BLaER1 (cell line): ENCODE data around the gene ZNF32.

Experiments
- H3K27ac ChIP-seq: shearing (Covaris generic); formaldehyde crosslinking; 2 replicates; pipeline ENCODE4 v1.8.1; 2022
- H3K27me3 ChIP-seq: shearing (Covaris generic); formaldehyde crosslinking; 2 replicates; pipeline ENCODE4 v1.8.1; 2022
- H3K36me3 ChIP-seq: shearing (Covaris generic); formaldehyde crosslinking; 2 replicates; pipeline ENCODE4 v1.8.1; 2022
- H3K4me1 ChIP-seq: shearing (Covaris generic); formaldehyde crosslinking; 2 replicates; pipeline ENCODE4 v1.8.1; 2022
- H3K4me2 ChIP-seq: shearing (Covaris generic); formaldehyde crosslinking; 2 replicates; pipeline ENCODE4 v1.8.1; 2022
- H3K4me3 ChIP-seq: shearing (Covaris generic); formaldehyde crosslinking; 2 replicates; pipeline ENCODE4 v1.8.1; 2022
- H3K9ac ChIP-seq: shearing (Covaris generic); formaldehyde crosslinking; 2 replicates; pipeline ENCODE4 v1.8.1; 2022
- H3K9me3 ChIP-seq: shearing (Covaris generic); formaldehyde crosslinking; 2 replicates; pipeline ENCODE4 v1.8.1; 2022
- H4K20me1 ChIP-seq: shearing (Covaris generic); formaldehyde crosslinking; 2 replicates; pipeline ENCODE4 v1.8.1; 2022
- Cebpa-rat ChIP-seq: shearing (Covaris generic); IDR thresholded peaks from 2 replicates; pipeline ENCODE4 v1.8.1; 2022

The ZNF32 gene, protein sequence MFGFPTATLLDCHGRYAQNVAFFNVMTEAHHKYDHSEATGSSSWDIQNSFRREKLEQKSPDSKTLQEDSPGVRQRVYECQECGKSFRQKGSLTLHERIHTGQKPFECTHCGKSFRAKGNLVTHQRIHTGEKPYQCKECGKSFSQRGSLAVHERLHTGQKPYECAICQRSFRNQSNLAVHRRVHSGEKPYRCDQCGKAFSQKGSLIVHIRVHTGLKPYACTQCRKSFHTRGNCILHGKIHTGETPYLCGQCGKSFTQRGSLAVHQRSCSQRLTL

DNA sequence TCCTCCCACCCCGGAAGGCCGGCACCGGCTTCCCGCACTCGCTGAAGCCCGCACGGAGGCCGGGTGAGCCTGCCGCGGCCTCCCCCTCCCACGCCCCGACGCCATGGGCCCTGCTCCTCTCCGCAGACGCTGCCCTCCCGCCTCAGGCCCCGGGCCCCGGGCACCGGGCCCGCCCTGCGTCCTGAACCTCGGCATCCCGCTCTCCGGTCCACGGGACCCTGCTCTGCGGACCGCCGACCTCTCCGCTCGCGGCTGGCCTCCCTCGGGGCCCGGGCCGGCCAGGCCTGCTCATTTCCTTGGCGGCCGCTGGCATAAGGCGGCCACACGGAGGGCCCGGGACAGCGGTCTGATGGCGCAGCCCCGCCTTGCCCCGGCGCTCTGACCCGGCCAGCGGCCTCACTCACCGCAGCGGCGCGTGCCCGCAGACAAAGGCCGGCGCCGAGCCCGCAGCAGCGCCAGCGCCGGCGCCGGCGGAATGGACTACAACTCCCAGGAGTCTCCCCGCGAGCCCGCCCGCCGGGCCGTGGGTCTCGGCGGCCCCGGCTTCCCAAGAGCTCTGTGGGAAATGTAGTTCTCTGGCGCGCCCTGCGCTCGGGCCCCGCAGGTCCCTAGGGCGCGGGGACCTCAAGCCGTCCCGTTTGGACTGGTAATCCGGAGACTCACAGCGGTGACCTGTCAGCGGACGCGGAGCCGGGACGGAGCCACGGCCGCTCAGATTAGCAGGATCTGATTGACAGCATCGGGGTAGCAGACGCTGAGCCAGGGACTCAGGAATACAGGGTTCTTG lies at the start of gene ZNF32:
TSS of gene ZNF32 (minus strand) at position 484 of the 787 bp plus-strand sequence. CDS start 2,748 bp downstream, outside the sequence.
- H4K20me1 ChIP-seq, result no peaks in the 10 kb centered on the region
- no peak for TF ChIP-seq Cebpa-rat
- H3K27ac ChIP-seq, result peak within 1 kb of the TSS; percentile 100
- H3K4me2 ChIP-seq, result peak within 1 kb of the TSS; percentile 76
- peaks cover 7% of the 10 kb centered on the region; the same call in 1 of the 2 replicates for H3K27me3 ChIP-seq
- peaks cover 47% of the 10 kb centered on the region for H3K9me3 ChIP-seq
- peaks cover 14% of the 10 kb centered on the region for H3K4me1 ChIP-seq
- H3K36me3 ChIP-seq, result peaks cover 41% of the 10 kb centered on the region
- H3K9ac ChIP-seq, result peak within 1 kb of the TSS; percentile 99
- peak within 1 kb of the TSS; percentile 91 for H3K4me3 ChIP-seq

DNA sequence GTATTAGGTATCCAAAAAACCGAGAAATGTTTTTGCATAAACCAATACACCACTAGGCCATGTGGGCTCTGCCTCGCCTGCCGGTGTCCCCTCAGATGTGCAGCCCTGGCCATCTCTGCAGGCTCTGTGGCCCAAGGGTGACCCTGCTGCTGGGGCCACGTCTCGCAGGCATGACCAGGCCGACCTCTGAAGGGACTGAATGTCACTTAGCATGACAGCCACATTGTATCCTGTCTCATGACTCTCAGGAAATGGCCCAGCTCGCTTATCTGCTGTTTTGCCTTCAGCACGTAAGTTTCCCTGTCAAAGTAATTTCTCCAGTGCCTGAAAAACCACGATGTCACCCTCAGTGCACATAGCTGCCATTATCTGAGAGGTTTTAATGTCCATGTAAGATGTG lies 49.5 kb upstream of the ZNF32 start:
- H3K4me1 ChIP-seq, result peaks cover 48% of the 10 kb centered on the region
- peak overlapping the region; percentile 58 for H3K4me2 ChIP-seq
- H3K27ac ChIP-seq, result no peak overlapping the region
- no peak overlapping the region for H3K9ac ChIP-seq
- H3K9me3 ChIP-seq, result no peaks in the 10 kb centered on the region
- H3K36me3 ChIP-seq, result no peaks in the 10 kb centered on the region
- H4K20me1 ChIP-seq, result no peaks in the 10 kb centered on the region
- H3K4me3 ChIP-seq, result no peak overlapping the region
- H3K27me3 ChIP-seq, result no peaks in the 10 kb centered on the region
- no peak for TF ChIP-seq Cebpa-rat

DNA sequence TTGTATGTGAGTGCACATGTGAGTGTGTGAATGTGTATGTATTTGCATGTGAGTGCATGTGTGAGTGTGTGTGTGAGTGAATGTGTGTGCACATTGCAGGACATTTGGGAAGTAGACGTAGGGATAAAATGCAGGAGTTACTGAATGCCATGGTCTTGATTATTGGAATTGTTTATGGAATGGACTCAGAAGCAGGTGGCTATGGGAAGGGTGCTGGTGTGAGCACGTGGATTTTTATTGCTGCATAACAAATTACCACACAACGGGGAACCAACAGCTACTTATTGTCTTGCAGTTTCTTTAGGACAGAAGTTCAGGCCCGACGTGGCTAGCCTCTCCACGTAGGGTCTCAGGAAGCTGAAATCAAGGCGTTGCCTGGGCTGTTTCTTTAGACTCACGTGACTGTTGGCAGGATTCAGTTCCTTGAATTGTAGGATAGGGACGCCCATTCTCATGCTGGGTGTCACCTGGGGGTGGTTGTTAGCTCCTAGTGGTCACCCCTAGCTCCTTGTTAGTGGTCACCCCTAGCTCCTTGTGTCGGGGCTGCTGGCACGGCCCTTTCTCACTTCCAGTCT lies 48.3 kb upstream of the ZNF32 start:
- H3K4me2 ChIP-seq, result no peak overlapping the region
- H4K20me1 ChIP-seq, result no peaks in the 10 kb centered on the region
- H3K27me3 ChIP-seq, result no peaks in the 10 kb centered on the region
- no peak overlapping the region for H3K27ac ChIP-seq
- H3K36me3 ChIP-seq, result no peaks in the 10 kb centered on the region
- no peak overlapping the region for H3K9ac ChIP-seq
- peaks cover 48% of the 10 kb centered on the region for H3K4me1 ChIP-seq
- no peak overlapping the region for H3K4me3 ChIP-seq
- TF ChIP-seq Cebpa-rat, result no peak
- no peaks in the 10 kb centered on the region for H3K9me3 ChIP-seq

DNA sequence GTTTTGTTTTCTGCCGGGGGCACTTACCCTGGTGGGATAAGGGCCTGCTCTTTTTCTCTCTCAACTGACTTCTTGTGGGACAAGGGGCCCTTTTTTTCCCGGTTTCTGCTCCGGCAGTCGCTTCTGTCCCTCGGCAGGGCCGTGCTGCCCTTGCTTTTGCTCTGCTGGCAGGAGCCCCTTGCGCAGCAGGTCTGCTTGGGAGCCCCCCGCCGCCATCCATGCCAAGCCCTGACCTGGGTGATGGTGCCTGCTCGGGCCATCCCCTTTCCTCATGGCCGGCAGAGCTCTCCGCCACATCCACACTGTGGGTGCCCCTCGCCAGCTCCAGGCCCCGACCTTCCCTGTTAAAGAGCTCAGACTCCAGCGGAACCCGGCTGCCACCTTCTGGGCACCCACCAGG lies 47.0 kb upstream of the ZNF32 start:
- H3K4me1 ChIP-seq, result peaks cover 48% of the 10 kb centered on the region
- TF ChIP-seq Cebpa-rat, result no peak
- peak overlapping the region; percentile 70 for H3K27ac ChIP-seq
- no peak overlapping the region for H3K4me3 ChIP-seq
- peak overlapping the region; percentile 84 for H3K4me2 ChIP-seq
- H3K9me3 ChIP-seq, result no peaks in the 10 kb centered on the region
- no peaks in the 10 kb centered on the region for H3K27me3 ChIP-seq
- peak overlapping the region; percentile 41; the same call in 1 of the 2 replicates for H3K9ac ChIP-seq
- H4K20me1 ChIP-seq, result no peaks in the 10 kb centered on the region
- no peaks in the 10 kb centered on the region for H3K36me3 ChIP-seq

DNA sequence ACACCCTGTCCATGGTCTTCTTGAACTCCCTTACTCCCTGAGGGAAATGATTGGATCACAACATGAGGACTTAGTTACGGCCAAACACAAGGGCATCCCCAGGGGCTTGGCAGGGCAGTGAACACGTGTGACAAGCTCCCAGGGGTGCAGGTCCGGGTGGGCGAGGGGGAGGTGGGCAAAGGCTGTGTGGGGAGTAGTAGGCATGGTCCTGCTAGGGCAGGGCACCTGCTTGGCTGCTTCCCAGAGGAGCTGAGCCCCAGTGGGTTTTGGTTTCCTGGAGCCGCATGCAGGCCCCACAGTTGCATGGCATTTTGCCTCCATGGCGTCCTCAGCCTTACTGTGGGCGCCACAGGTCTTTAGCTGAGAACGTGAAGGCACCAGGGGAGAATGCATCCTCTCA lies 46.6 kb upstream of the ZNF32 start:
- H3K27me3 ChIP-seq, result no peaks in the 10 kb centered on the region
- peak overlapping the region; percentile 41; the same call in 1 of the 2 replicates for H3K9ac ChIP-seq
- no peaks in the 10 kb centered on the region for H3K9me3 ChIP-seq
- peaks cover 51% of the 10 kb centered on the region for H3K4me1 ChIP-seq
- peak overlapping the region; percentile 70 for H3K27ac ChIP-seq
- no peak overlapping the region for H3K4me3 ChIP-seq
- no peak for TF ChIP-seq Cebpa-rat
- no peaks in the 10 kb centered on the region for H3K36me3 ChIP-seq
- peak overlapping the region; percentile 84 for H3K4me2 ChIP-seq
- no peaks in the 10 kb centered on the region for H4K20me1 ChIP-seq

DNA sequence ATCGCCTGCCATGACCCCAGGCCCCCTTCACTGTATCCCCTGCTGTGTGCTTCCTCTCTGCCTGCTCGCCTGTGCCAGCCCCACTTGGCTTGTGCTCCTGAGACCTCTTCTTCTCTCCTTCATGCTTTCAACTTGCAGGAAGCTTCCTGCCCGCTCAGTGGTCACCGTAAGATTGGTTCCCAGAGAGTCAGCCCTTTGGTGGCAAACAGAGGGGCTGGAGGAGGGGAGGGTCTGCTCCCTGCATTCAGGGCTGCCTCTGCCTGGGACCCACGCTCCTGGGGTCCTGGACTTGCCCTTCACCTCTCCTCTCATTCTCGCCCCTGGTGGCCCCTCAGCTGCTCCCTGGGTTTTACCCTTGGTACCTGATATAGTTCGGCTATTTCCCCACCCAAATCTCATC lies 45.8 kb upstream of the ZNF32 start:
- Histone ChIP-seq H3K27ac (no peak overlapping the region), H3K9ac (no peak overlapping the region), H3K4me3 (no peak overlapping the region), H3K4me1 (peaks cover 57% of the 10 kb centered on the region), H3K4me2 (peak overlapping the region; percentile 84; the same call in 1 of the 2 replicates), H3K9me3 (no peaks in the 10 kb centered on the region), H3K27me3 (peaks cover 3% of the 10 kb centered on the region; the same call in 1 of the 2 replicates), H3K36me3 (no peaks in the 10 kb centered on the region), H4K20me1 (no peaks in the 10 kb centered on the region)
- no peak for TF ChIP-seq Cebpa-rat

DNA sequence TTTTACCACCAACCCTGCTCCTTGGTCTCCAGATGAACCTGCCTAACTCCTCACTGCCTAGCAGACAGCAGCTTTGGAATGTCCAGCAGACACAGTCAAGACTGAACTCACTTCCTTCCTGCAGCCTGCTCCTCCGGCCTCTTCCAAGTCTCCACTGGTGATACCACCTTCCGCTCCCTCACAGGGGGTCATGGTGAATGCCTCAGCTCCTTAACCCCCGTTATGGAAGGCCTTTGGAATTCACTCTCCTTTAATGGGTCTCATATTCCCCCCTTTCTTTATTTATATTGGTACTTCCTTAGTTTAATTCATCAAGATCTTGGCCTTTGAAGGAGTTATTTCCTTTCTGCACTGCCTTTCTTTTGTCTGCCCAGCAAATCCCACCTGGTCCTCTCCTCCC lies 44.9 kb upstream of the ZNF32 start:
- TF ChIP-seq Cebpa-rat, result no peak
- Histone ChIP-seq H3K4me1 (peaks cover 53% of the 10 kb centered on the region), H3K4me2 (no peak overlapping the region), H3K36me3 (no peaks in the 10 kb centered on the region), H3K9ac (no peak overlapping the region), H3K9me3 (no peaks in the 10 kb centered on the region), H3K4me3 (no peak overlapping the region), H4K20me1 (no peaks in the 10 kb centered on the region), H3K27ac (no peak overlapping the region), H3K27me3 (peaks cover 3% of the 10 kb centered on the region; the same call in 1 of the 2 replicates)

DNA sequence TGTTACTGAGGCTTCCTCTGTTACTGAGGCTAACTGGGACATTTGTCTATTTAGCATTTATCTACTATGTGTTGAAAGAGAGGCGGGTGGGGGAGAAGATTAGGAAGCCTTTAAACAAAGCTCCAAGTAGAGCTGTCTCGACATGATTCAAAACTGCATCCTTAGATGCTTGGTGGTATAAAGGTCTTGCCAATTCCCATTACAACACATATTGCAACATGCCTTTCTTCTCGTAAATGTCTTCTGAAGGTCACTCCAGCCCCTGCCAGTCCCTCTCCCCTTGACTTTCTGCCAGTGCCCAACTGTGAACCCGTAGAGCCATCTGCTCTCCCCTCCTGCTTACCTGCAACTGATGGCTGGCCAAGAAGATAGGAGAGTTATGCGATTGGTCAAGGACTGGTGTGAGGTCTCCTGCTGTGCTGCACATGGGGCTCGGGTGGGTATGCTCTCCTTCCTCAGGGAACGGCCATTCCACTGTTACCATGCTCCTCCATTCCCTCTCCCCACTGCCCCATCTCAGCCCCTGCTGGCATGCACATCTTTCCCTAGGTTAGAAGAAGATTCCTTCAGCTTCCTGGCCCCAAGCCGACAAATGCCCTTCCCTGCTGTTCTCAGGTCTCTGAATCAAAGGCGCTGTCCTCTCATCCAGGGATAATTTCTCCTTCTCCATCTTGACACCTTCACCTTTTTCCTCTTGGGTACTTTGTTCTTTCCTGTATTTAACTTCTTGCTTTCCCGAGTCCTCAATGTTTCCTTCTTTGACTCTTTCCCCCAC lies 43.6 kb upstream of the ZNF32 start:
- H3K36me3 ChIP-seq, result no peaks in the 10 kb centered on the region
- no peaks in the 10 kb centered on the region for H4K20me1 ChIP-seq
- peaks cover 39% of the 10 kb centered on the region for H3K4me1 ChIP-seq
- H3K9me3 ChIP-seq, result no peaks in the 10 kb centered on the region
- H3K9ac ChIP-seq, result no peak overlapping the region
- no peak overlapping the region for H3K27ac ChIP-seq
- no peak for TF ChIP-seq Cebpa-rat
- H3K27me3 ChIP-seq, result peaks cover 3% of the 10 kb centered on the region; the same call in 1 of the 2 replicates
- no peak overlapping the region for H3K4me3 ChIP-seq
- no peak overlapping the region for H3K4me2 ChIP-seq

DNA sequence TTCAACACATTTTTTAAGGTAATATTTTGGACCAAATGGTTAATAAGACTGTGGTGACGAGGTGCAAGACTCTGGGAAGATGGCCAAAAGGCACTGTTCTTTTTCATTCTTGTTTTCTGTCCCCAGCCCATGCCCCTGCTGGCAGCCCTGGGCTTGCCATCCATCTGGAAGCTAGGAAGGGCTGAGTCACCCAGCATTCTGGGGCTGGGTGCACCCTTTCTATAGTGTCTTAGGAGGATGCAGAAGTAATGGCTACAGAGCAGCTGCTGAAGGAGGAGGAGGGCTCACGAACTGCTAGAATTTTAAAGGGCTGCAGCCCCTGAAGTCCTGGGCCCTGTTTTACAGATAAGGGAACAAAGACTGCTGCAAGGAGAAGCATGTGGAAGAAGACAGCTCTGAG lies 42.8 kb upstream of the ZNF32 start:
- Histone ChIP-seq H3K9ac (no peak overlapping the region), H4K20me1 (no peaks in the 10 kb centered on the region), H3K27me3 (peaks cover 3% of the 10 kb centered on the region; the same call in 1 of the 2 replicates), H3K4me2 (no peak overlapping the region), H3K27ac (no peak overlapping the region), H3K4me1 (peaks cover 35% of the 10 kb centered on the region), H3K36me3 (no peaks in the 10 kb centered on the region), H3K4me3 (no peak overlapping the region), H3K9me3 (no peaks in the 10 kb centered on the region)
- TF ChIP-seq Cebpa-rat, result no peak
